Measurements from ENCODE around the gene TLN1. TPM values are rescaled to one million over a fixed set of nuclear protein-coding genes. Genes with fewer than 3 reads are reported as not detected.

The TLN1 gene
- total RNA-seq, 1 donor from 2014 or later = 684 TPM

DNA sequence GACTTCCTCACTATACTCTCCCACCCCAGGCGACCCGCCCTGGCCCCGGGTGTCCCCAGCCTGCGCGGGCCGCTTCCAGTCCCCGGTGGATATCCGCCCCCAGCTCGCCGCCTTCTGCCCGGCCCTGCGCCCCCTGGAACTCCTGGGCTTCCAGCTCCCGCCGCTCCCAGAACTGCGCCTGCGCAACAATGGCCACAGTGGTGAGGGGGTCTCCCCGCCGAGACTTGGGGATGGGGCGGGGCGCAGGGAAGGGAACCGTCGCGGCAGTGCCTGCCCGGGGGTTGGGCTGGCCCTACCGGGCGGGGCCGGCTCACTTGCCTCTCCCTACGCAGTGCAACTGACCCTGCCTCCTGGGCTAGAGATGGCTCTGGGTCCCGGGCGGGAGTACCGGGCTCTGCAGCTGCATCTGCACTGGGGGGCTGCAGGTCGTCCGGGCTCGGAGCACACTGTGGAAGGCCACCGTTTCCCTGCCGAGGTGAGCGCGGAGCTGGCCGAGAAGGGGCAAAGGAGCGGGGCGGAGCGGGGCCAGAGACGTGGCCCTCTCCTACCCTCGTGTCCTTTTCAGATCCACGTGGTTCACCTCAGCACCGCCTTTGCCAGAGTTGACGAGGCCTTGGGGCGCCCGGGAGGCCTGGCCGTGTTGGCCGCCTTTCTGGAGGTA lies 56.1 kb downstream of the TLN1 start:
- TF ChIP-seq, protein P1, sequence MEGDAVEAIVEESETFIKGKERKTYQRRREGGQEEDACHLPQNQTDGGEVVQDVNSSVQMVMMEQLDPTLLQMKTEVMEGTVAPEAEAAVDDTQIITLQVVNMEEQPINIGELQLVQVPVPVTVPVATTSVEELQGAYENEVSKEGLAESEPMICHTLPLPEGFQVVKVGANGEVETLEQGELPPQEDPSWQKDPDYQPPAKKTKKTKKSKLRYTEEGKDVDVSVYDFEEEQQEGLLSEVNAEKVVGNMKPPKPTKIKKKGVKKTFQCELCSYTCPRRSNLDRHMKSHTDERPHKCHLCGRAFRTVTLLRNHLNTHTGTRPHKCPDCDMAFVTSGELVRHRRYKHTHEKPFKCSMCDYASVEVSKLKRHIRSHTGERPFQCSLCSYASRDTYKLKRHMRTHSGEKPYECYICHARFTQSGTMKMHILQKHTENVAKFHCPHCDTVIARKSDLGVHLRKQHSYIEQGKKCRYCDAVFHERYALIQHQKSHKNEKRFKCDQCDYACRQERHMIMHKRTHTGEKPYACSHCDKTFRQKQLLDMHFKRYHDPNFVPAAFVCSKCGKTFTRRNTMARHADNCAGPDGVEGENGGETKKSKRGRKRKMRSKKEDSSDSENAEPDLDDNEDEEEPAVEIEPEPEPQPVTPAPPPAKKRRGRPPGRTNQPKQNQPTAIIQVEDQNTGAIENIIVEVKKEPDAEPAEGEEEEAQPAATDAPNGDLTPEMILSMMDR (IDR thresholded peaks at IDR 0.05) = peak; percentile 39
- Mint-ChIP-seq H3K27me3 (ENCODE audit: low read depth) (no peaks in the 10 kb centered on the region), H3K27ac (ENCODE audit: unreplicated experiment) (no peak overlapping the region), H3K36me3 (ENCODE audit: low read depth) (no peaks in the 10 kb centered on the region), H3K9me3 (ENCODE audit: low read depth) (no peaks in the 10 kb centered on the region), H3K4me1 (ENCODE audit: low read depth) (peaks cover 38% of the 10 kb centered on the region), H3K4me3 (ENCODE audit: unreplicated experiment) (peak overlapping the region; percentile 57)
- no peak for DNase-seq (ENCODE audit: low spot score)

DNA sequence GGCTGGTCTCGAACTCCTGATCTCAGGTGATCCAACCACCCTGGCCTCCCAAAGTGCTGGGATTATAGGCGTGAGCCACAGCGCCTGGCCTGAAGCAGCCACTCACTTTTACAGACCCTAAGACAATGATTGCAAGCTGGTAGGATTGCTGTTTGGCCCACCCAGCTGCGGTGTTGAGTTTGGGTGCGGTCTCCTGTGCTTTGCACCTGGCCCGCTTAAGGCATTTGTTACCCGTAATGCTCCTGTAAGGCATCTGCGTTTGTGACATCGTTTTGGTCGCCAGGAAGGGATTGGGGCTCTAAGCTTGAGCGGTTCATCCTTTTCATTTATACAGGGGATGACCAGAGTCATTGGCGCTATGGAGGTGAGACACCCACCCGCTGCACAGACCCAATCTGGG lies 56.8 kb downstream of the TLN1 start:
- no peak for DNase-seq (ENCODE audit: low spot score)
- H3K27ac Mint-ChIP-seq (ENCODE audit: unreplicated experiment) = no peak overlapping the region
- no peaks in the 10 kb centered on the region for H3K27me3 Mint-ChIP-seq (ENCODE audit: low read depth)
- no peaks in the 10 kb centered on the region for H3K9me3 Mint-ChIP-seq (ENCODE audit: low read depth)
- peaks cover 33% of the 10 kb centered on the region for H3K4me1 Mint-ChIP-seq (ENCODE audit: low read depth)
- H3K4me3 Mint-ChIP-seq (ENCODE audit: unreplicated experiment) = peak overlapping the region; percentile 57
- TF ChIP-seq, protein P1 (IDR thresholded peaks at IDR 0.05) = no peak
- no peaks in the 10 kb centered on the region for H3K36me3 Mint-ChIP-seq (ENCODE audit: low read depth)

DNA sequence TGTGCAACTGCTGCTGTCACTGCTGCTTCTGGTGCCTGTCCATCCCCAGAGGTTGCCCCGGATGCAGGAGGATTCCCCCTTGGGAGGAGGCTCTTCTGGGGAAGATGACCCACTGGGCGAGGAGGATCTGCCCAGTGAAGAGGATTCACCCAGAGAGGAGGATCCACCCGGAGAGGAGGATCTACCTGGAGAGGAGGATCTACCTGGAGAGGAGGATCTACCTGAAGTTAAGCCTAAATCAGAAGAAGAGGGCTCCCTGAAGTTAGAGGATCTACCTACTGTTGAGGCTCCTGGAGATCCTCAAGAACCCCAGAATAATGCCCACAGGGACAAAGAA lies 58.0 kb downstream of the TLN1 start:
- H3K4me3 Mint-ChIP-seq (ENCODE audit: unreplicated experiment) = no peak overlapping the region
- no peaks in the 10 kb centered on the region for H3K27me3 Mint-ChIP-seq (ENCODE audit: low read depth)
- no peak overlapping the region for H3K27ac Mint-ChIP-seq (ENCODE audit: unreplicated experiment)
- TF ChIP-seq, protein P1 (IDR thresholded peaks at IDR 0.05) = no peak
- H3K9me3 Mint-ChIP-seq (ENCODE audit: low read depth) = no peaks in the 10 kb centered on the region
- DNase-seq (ENCODE audit: low spot score) = no peak
- peaks cover 35% of the 10 kb centered on the region for H3K4me1 Mint-ChIP-seq (ENCODE audit: low read depth)
- no peaks in the 10 kb centered on the region for H3K36me3 Mint-ChIP-seq (ENCODE audit: low read depth)

DNA sequence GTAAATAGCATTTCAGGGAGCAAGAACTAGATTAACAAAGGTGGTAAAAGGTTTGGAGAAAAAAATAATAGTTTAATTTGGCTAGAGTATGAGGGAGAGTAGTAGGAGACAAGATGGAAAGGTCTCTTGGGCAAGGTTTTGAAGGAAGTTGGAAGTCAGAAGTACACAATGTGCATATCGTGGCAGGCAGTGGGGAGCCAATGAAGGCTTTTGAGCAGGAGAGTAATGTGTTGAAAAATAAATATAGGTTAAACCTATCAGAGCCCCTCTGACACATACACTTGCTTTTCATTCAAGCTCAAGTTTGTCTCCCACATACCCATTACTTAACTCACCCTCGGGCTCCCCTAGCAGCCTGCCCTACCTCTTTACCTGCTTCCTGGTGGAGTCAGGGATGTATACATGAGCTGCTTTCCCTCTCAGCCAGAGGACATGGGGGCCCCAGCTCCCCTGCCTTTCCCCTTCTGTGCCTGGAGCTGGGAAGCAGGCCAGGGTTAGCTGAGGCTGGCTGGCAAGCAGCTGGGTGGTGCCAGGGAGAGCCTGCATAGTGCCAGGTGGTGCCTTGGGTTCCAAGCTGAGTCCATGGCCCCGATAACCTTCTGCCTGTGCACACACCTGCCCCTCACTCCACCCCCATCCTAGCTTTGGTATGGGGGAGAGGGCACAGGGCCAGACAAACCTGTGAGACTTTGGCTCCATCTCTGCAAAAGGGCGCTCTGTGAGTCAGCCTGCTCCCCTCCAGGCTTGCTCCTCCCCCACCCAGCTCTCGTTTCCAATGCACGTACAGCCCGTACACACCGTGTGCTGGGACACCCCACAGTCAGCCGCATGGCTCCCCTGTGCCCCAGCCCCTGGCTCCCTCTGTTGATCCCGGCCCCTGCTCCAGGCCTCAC lies 58.6 kb downstream of the TLN1 start, which contains the start of gene CA9:
CA9 (plus strand) TSS at position 797 of the 893 bp plus-strand sequence; CDS start at position 829, 32 bp downstream.
- Mint-ChIP-seq H3K27ac (ENCODE audit: unreplicated experiment) (no peak within 1 kb of the TSS), H3K4me3 (ENCODE audit: unreplicated experiment) (peak within 1 kb of the TSS; percentile 56), H3K27me3 (ENCODE audit: low read depth) (no peaks in the 10 kb centered on the region), H3K9me3 (ENCODE audit: low read depth) (no peaks in the 10 kb centered on the region), H3K36me3 (ENCODE audit: low read depth) (no peaks in the 10 kb centered on the region), H3K4me1 (ENCODE audit: low read depth) (peaks cover 38% of the 10 kb centered on the region)
- TF ChIP-seq, protein P1 (IDR thresholded peaks at IDR 0.05) = no peak
- no peak for DNase-seq (ENCODE audit: low spot score)

DNA sequence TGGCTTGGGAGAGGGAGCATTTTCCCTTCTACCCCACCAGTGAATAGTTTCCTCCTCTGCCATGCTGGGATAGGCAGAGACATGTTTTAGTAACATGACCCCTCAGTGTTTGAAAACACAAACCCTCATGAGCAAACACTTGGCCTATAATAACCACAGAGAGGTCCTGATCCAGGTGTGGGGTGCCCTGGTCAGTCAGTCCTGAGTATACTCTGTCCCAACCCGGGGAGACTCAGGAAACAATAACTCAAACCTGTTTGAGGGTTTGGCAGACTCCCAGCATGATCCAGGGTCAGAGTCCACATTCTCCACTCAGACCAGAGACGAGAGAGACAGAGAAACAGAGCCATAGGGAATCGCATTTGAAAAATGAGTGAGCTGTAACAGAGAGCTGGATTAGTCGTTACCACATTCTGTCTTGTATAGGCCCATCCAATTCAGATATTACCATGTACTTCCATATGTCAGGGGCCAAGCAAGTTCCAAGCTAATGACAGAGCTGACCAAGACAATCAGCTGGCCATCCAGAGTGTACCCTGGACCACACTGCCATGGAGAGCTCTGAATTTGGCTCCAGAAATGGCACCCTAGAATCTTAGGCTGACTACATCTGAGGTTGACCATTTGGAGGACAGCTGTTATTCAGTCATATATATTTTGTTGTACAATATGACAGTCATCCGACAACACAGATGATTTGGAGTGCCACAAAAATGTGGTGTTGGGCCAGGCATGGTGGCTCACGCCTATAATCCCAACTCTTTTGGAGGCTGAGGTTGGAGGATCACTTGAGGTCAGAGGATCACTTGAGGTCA lies 62.5 kb downstream of the TLN1 start:
- TF ChIP-seq, protein P1 (IDR thresholded peaks at IDR 0.05) = no peak
- Mint-ChIP-seq H3K9me3 (ENCODE audit: low read depth) (no peaks in the 10 kb centered on the region), H3K36me3 (ENCODE audit: low read depth) (no peaks in the 10 kb centered on the region), H3K27ac (ENCODE audit: unreplicated experiment) (peak overlapping the region; percentile 4), H3K27me3 (ENCODE audit: low read depth) (no peaks in the 10 kb centered on the region), H3K4me3 (ENCODE audit: unreplicated experiment) (no peak overlapping the region), H3K4me1 (ENCODE audit: low read depth) (peaks cover 48% of the 10 kb centered on the region)
- no peak for DNase-seq (ENCODE audit: low spot score)
